ENCODE measurements around the gene RNASE8. TPM values are rescaled to one million over a fixed set of nuclear protein-coding genes. Genes with fewer than 3 reads are reported as not detected.
"Not testable (repeated sequence)": the region's sequence is repeated elsewhere in the genome, so short reads cannot be mapped to it uniquely, and the experiment has no call there.

RNASE8 gene
- total RNA-seq (2022) (not detected in 2 replicates), Bru-seq, nascent RNA (not detected), BruChase-seq, experiment 1, labeled RNA remaining after a 2-hour chase (not detected), BruChase-seq, experiment 2, labeled RNA remaining after a 6-hour chase (not detected)
- long read RNA-seq, result 0 reads

GRCh38 chr14:21057803-21058675, at the start of gene RNASE8:
TSS of gene RNASE8 (plus strand) at chr14:21057822. CDS start at chr14:21057893, 71 bp downstream.
- peaks cover 15% of the 10 kb centered on the region for H3K4me1 Mint-ChIP-seq (ENCODE audit: low read depth, unreplicated experiment)
- ChIA-PET CTCF (interaction anchor here (1.0 kb wide), 1 partner anchor 43 kb away, joined by 5 read pairs; no protein-coding TSS in a partner anchor), POLR2A (no interaction called here)
- DNase-seq, result no peak
- no peaks in the 10 kb centered on the region for H3K9me3 ChIP-seq
- H3K36me3 ChIP-seq (ENCODE audit: control insufficient read depth, insufficient read depth, low read length), result no peaks in the 10 kb centered on the region
- no peak within 1 kb of the TSS for H3K27ac Mint-ChIP-seq (ENCODE audit: unreplicated experiment)
- no peak within 1 kb of the TSS for H3K4me3 ChIP-seq (ENCODE audit: low read depth, low read length)
- H3K36me3 Mint-ChIP-seq (ENCODE audit: insufficient read depth, unreplicated experiment), result no peaks in the 10 kb centered on the region
- no peaks in the 10 kb centered on the region for H3K9me3 Mint-ChIP-seq (ENCODE audit: unreplicated experiment)
- H3K27me3 Mint-ChIP-seq (ENCODE audit: insufficient read depth, unreplicated experiment), result no peaks in the 10 kb centered on the region
- H3K4me3 Mint-ChIP-seq (ENCODE audit: unreplicated experiment), result no peak within 1 kb of the TSS
- no peak for TF ChIP-seq CTCF (IDR thresholded peaks at IDR 0.05; ENCODE audit: insufficient read depth in 1 of 2, low read depth in 1 of 2, low read length in 1 of 2, severe bottlenecking in 1 of 2, unreplicated experiment in 1 of 2)
- no peaks in the 10 kb centered on the region for H3K27me3 ChIP-seq (replicated peaks; ENCODE audit: control insufficient read depth, insufficient read depth, low read length)
- no TSS peak for BruUV-seq (replicated peaks)
- H3K4me1 ChIP-seq, result peaks cover 17% of the 10 kb centered on the region
- intact Hi-C loops (cut with micrococcal nuclease; ENCODE audit: unreplicated experiment), result loop anchor here (5.0 kb wide), 1 partner anchor 41 kb away; no protein-coding TSS in a partner anchor

GRCh38 chr14:21009721-21010120, 47.9 kb upstream of the RNASE8 start:
- H3K4me3 ChIP-seq (ENCODE audit: low read depth, low read length); DNase-seq; H3K4me3 Mint-ChIP-seq (ENCODE audit: unreplicated experiment); H3K36me3 ChIP-seq (ENCODE audit: control insufficient read depth, insufficient read depth, low read length); H3K9me3 ChIP-seq; intact Hi-C loops (cut with micrococcal nuclease; ENCODE audit: unreplicated experiment); POLR2A ChIA-PET; H3K27me3 ChIP-seq (replicated peaks; ENCODE audit: control insufficient read depth, insufficient read depth, low read length); BruUV-seq (replicated peaks); H3K27ac Mint-ChIP-seq (ENCODE audit: unreplicated experiment); H3K27me3 Mint-ChIP-seq (ENCODE audit: insufficient read depth, unreplicated experiment); H3K36me3 Mint-ChIP-seq (ENCODE audit: insufficient read depth, unreplicated experiment); H3K9me3 Mint-ChIP-seq (ENCODE audit: unreplicated experiment): not testable (repeated sequence)
- peaks cover 10% of the 10 kb centered on the region for H3K4me1 Mint-ChIP-seq (ENCODE audit: low read depth, unreplicated experiment)
- CTCF ChIA-PET, result interaction anchor here (0.6 kb wide), 1 partner anchor 62 kb away, joined by 4 read pairs; no protein-coding TSS in a partner anchor
- H3K4me1 ChIP-seq, result peaks cover 17% of the 10 kb centered on the region

- ChIA-PET CTCF (interaction anchor here (0.5 to 2.5 kb wide), 2 partner anchors 29 to 54 kb away, joined by 3 to 11 read pairs; no protein-coding TSS in a partner anchor), POLR2A (no interaction called here)
- H3K36me3 Mint-ChIP-seq (ENCODE audit: insufficient read depth, unreplicated experiment), result no peaks in the 10 kb centered on the region
- H3K4me1 ChIP-seq, result peaks cover 17% of the 10 kb centered on the region
- no peaks in the 10 kb centered on the region for H3K27me3 ChIP-seq (replicated peaks; ENCODE audit: control insufficient read depth, insufficient read depth, low read length)
- H3K9me3 Mint-ChIP-seq (ENCODE audit: unreplicated experiment), result no peaks in the 10 kb centered on the region
- no peaks in the 10 kb centered on the region for H3K36me3 ChIP-seq (ENCODE audit: control insufficient read depth, insufficient read depth, low read length)
- H3K4me3 Mint-ChIP-seq (ENCODE audit: unreplicated experiment), result no peak overlapping the region
- no peaks in the 10 kb centered on the region for H3K9me3 ChIP-seq
- no peak overlapping the region for H3K4me3 ChIP-seq (ENCODE audit: low read depth, low read length)
- TF ChIP-seq CTCF (IDR thresholded peaks at IDR 0.05; ENCODE audit: insufficient read depth in 1 of 2, low read depth in 1 of 2, low read length in 1 of 2, severe bottlenecking in 1 of 2, unreplicated experiment in 1 of 2), result no peak
- DNase-seq, result no peak
- no TSS peak for BruUV-seq (replicated peaks)
- intact Hi-C loops (cut with micrococcal nuclease; ENCODE audit: unreplicated experiment), result no loop called here
- H3K27me3 Mint-ChIP-seq (ENCODE audit: insufficient read depth, unreplicated experiment), result no peaks in the 10 kb centered on the region
- H3K4me1 Mint-ChIP-seq (ENCODE audit: low read depth, unreplicated experiment), result peaks cover 15% of the 10 kb centered on the region
- no peak overlapping the region for H3K27ac Mint-ChIP-seq (ENCODE audit: unreplicated experiment)
These were observed 46.5 kb upstream of the RNASE8 start for GRCh38 chr14:21011136-21011535.

Data from Caco-2 (cell line).